WTC11 (cell line): ENCODE measurements around the gene MPC1.

ENCODE experiments used
- TCF7 ChIP-seq: sonication (generic); formaldehyde crosslinking; IDR thresholded peaks from 2 replicates; pipeline ENCODE4 v1.8.0; 2022; ENCODE audit warnings: mild to moderate bottlenecking, low read depth, missing genetic modification reagents, moderate library complexity
- ZNF396 ChIP-seq: fragments of 250-450 bp; sonication (Bioruptor Pico); IDR thresholded peaks from 2 replicates; pipeline ENCODE4 v1.8.0; 2021; ENCODE audit warnings: mild to moderate bottlenecking, moderate library complexity, borderline replicate concordance
- ZNF416 ChIP-seq: fragments of 250-450 bp; sonication (Bioruptor Pico); IDR thresholded peaks from 2 replicates; pipeline ENCODE4 v1.9.0; 2021; ENCODE audit warnings: mild to moderate bottlenecking, inconsistent platforms
- TF ChIP-seq, protein P1 (sequence below): fragments of 200-600 bp; IDR thresholded peaks from 2 replicates; pipeline ENCODE4 v1.8.0; 2022; ENCODE audit warnings: antibody characterized with exemption
- TF ChIP-seq, protein P2 (sequence below): sonication (generic); formaldehyde crosslinking; IDR thresholded peaks from 2 replicates; pipeline ENCODE4 v1.8.0; 2023; ENCODE audit warnings: missing genetic modification reagents
- TF ChIP-seq, protein P3 (sequence below): sonication (generic); formaldehyde crosslinking; IDR thresholded peaks from 2 replicates; pipeline ENCODE4 v1.8.0; 2022; ENCODE audit warnings: mild to moderate bottlenecking, missing genetic modification reagents
- TF ChIP-seq, protein P4 (sequence below): sonication (generic); formaldehyde crosslinking; IDR thresholded peaks from 2 replicates; pipeline ENCODE4 v1.8.1; 2022; ENCODE audit warnings: mild to moderate bottlenecking, moderate library complexity, missing genetic modification reagents
- TF ChIP-seq, protein P5 (sequence below): sonication (generic); formaldehyde crosslinking; conservative IDR thresholded peaks from 2 replicates; pipeline ENCODE4 v1.8.1; 2022; ENCODE audit warnings: mild to moderate bottlenecking, missing genetic modification reagents
- TF ChIP-seq, protein P6 (sequence below): sonication (generic); formaldehyde crosslinking; IDR thresholded peaks from 2 replicates; pipeline ENCODE4 v1.8.1; 2023; ENCODE audit warnings: mild to moderate bottlenecking, missing genetic modification reagents
- TF ChIP-seq, protein P7 (sequence below): sonication (generic); formaldehyde crosslinking; IDR thresholded peaks from 2 replicates; pipeline ENCODE4 v1.8.1; 2022; ENCODE audit warnings: low read depth, missing genetic modification reagents, borderline replicate concordance
- TF ChIP-seq, protein P8 (sequence below): sonication (generic); formaldehyde crosslinking; IDR thresholded peaks from 2 replicates; pipeline ENCODE4 v1.8.1; 2023; ENCODE audit warnings: mild to moderate bottlenecking, missing genetic modification reagents, borderline replicate concordance

DNA sequence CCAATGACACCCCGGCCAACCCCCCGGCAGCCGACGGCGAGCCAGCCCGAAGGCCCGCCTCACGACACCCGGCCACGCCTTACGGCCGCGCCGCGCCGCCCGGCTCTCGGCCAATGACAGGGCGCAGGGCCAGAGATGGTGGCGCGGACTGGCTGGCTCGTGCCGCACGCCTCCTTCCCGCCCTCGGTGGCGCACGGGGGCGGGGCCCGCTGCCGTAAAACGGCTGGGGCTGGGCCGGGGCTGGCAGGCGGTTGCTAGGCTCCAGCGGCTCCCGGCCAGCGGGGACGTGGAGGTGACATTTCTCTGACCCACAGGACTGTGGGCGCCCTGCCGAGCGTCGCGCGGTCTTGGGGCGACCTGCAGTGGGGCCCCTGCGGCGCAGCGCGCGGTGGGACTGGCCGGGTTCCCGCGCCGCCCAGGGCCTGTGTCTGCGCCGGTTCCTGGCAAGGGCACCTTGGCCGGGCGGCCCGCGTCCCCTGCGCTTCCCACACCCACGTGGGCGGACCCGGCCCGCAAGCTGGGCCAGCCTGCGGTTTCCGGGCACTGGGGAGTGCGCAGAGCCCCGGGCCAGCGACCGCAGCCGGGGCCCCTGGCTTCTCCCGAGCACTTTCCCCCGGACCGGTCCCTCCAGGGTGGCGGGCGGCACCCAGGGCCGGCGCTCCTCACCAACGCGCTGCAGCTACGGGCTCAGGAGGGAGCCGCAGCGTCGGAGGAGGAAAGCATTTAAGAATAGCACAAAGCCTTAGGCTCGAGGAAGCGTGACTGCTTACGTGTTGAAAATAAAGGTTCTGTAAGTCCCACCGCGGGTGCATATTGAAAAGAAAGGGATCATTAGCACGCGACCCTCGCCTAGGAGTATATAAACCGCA, at the start of gene MPC1:
- TF ChIP-seq, protein P1, sequence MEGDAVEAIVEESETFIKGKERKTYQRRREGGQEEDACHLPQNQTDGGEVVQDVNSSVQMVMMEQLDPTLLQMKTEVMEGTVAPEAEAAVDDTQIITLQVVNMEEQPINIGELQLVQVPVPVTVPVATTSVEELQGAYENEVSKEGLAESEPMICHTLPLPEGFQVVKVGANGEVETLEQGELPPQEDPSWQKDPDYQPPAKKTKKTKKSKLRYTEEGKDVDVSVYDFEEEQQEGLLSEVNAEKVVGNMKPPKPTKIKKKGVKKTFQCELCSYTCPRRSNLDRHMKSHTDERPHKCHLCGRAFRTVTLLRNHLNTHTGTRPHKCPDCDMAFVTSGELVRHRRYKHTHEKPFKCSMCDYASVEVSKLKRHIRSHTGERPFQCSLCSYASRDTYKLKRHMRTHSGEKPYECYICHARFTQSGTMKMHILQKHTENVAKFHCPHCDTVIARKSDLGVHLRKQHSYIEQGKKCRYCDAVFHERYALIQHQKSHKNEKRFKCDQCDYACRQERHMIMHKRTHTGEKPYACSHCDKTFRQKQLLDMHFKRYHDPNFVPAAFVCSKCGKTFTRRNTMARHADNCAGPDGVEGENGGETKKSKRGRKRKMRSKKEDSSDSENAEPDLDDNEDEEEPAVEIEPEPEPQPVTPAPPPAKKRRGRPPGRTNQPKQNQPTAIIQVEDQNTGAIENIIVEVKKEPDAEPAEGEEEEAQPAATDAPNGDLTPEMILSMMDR: no peak
- TF ChIP-seq, protein P2, sequence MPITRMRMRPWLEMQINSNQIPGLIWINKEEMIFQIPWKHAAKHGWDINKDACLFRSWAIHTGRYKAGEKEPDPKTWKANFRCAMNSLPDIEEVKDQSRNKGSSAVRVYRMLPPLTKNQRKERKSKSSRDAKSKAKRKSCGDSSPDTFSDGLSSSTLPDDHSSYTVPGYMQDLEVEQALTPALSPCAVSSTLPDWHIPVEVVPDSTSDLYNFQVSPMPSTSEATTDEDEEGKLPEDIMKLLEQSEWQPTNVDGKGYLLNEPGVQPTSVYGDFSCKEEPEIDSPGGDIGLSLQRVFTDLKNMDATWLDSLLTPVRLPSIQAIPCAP: peak; percentile 59
- TF ChIP-seq, protein P3, sequence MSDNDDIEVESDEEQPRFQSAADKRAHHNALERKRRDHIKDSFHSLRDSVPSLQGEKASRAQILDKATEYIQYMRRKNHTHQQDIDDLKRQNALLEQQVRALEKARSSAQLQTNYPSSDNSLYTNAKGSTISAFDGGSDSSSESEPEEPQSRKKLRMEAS (CRISPR knock-in tag): peak; percentile 8
- TF ChIP-seq TCF7 (CRISPR knock-in tag): no peak
- TF ChIP-seq, protein P4, sequence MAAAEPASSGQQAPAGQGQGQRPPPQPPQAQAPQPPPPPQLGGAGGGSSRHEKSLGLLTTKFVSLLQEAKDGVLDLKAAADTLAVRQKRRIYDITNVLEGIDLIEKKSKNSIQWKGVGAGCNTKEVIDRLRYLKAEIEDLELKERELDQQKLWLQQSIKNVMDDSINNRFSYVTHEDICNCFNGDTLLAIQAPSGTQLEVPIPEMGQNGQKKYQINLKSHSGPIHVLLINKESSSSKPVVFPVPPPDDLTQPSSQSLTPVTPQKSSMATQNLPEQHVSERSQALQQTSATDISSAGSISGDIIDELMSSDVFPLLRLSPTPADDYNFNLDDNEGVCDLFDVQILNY (CRISPR knock-in tag): peak; percentile 95; the same call in 1 of the 2 replicates
- TF ChIP-seq, protein P5, sequence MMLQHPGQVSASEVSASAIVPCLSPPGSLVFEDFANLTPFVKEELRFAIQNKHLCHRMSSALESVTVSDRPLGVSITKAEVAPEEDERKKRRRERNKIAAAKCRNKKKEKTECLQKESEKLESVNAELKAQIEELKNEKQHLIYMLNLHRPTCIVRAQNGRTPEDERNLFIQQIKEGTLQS (CRISPR knock-in tag): no peak
- TF ChIP-seq, protein P6, sequence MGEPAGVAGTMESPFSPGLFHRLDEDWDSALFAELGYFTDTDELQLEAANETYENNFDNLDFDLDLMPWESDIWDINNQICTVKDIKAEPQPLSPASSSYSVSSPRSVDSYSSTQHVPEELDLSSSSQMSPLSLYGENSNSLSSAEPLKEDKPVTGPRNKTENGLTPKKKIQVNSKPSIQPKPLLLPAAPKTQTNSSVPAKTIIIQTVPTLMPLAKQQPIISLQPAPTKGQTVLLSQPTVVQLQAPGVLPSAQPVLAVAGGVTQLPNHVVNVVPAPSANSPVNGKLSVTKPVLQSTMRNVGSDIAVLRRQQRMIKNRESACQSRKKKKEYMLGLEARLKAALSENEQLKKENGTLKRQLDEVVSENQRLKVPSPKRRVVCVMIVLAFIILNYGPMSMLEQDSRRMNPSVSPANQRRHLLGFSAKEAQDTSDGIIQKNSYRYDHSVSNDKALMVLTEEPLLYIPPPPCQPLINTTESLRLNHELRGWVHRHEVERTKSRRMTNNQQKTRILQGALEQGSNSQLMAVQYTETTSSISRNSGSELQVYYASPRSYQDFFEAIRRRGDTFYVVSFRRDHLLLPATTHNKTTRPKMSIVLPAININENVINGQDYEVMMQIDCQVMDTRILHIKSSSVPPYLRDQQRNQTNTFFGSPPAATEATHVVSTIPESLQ: no peak
- TF ChIP-seq, protein P7, sequence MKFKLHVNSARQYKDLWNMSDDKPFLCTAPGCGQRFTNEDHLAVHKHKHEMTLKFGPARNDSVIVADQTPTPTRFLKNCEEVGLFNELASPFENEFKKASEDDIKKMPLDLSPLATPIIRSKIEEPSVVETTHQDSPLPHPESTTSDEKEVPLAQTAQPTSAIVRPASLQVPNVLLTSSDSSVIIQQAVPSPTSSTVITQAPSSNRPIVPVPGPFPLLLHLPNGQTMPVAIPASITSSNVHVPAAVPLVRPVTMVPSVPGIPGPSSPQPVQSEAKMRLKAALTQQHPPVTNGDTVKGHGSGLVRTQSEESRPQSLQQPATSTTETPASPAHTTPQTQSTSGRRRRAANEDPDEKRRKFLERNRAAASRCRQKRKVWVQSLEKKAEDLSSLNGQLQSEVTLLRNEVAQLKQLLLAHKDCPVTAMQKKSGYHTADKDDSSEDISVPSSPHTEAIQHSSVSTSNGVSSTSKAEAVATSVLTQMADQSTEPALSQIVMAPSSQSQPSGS (CRISPR knock-in tag): no peak
- no peak for TF ChIP-seq ZNF396
- TF ChIP-seq, protein P8, sequence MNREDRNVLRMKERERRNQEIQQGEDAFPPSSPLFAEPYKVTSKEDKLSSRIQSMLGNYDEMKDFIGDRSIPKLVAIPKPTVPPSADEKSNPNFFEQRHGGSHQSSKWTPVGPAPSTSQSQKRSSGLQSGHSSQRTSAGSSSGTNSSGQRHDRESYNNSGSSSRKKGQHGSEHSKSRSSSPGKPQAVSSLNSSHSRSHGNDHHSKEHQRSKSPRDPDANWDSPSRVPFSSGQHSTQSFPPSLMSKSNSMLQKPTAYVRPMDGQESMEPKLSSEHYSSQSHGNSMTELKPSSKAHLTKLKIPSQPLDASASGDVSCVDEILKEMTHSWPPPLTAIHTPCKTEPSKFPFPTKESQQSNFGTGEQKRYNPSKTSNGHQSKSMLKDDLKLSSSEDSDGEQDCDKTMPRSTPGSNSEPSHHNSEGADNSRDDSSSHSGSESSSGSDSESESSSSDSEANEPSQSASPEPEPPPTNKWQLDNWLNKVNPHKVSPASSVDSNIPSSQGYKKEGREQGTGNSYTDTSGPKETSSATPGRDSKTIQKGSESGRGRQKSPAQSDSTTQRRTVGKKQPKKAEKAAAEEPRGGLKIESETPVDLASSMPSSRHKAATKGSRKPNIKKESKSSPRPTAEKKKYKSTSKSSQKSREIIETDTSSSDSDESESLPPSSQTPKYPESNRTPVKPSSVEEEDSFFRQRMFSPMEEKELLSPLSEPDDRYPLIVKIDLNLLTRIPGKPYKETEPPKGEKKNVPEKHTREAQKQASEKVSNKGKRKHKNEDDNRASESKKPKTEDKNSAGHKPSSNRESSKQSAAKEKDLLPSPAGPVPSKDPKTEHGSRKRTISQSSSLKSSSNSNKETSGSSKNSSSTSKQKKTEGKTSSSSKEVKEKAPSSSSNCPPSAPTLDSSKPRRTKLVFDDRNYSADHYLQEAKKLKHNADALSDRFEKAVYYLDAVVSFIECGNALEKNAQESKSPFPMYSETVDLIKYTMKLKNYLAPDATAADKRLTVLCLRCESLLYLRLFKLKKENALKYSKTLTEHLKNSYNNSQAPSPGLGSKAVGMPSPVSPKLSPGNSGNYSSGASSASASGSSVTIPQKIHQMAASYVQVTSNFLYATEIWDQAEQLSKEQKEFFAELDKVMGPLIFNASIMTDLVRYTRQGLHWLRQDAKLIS (CRISPR knock-in tag): no peak
- no peak for TF ChIP-seq ZNF416 (CRISPR knock-in tag)
